D721Med (cell line): ENCODE results near the gene DOCK4.

ENCODE experiments used
- DNase-seq: peaks from one replicate; pipeline ENCODE4 v3.0.0; 2011; ENCODE audit warnings: low spot score; ENCODE audit not compliant: insufficient read length
- FAIRE-seq: peaks from 2 replicates; lab custom pipeline; 2011; peaks lifted over from hg19 to GRCh38; lab: Jason Lieb, UNC
- CTCF ChIP-seq: IDR thresholded peaks from 2 replicates; pipeline ENCODE4 v1.5.1; 2012; ENCODE audit warnings: mild to moderate bottlenecking, control low read depth; ENCODE audit not compliant: insufficient read depth; ENCODE audit errors: missing control alignments

Gene DOCK4

DNA sequence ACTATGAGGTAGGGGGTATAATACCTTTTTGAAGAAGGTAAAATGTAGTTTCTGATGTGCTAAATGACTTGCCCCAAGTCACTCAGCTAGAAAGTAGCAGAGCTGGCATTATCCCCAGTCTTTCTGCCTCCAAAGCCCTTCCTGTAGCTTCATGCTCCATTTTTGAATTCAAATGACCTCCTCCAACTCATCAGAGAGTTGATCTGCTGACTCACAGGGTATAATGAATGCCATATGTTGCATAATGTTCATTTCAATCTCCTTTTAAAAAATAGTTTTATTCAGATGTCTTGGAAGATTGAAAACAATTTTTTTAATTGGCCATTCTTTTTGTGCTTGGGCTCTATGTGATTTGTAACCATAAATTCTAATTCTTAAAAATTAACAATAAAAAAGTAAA is 371.1 kb downstream of the DOCK4 start:
- TF ChIP-seq CTCF, result no peak
- FAIRE-seq (no peak), DNase-seq (no peak)

DNA sequence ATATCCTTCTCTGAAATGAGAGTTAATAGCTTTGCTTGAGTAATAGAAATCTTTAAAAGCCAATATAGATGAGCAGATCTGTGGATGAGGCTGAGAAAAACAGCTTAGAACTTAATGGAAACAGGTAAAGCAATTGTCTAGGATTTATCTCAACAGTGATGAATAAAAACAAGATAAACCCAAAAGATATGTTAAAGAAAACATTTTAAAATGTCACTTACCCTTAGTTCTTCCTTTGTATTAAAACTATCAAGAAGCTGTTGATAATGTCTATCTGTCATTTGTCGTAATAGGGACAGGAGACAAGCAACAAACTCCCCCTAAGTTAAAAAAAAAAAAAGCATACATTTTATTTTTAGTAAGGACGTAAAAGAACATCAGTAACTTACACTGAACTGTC is 371.8 kb downstream of the DOCK4 start:
- DNase-seq (no peak), FAIRE-seq (no peak)
- no peak for TF ChIP-seq CTCF

- no peak for TF ChIP-seq CTCF
- FAIRE-seq (no peak), DNase-seq (no peak)
These were observed 372.7 kb downstream of the DOCK4 start for GRCh38 chr7:111833466-111833865.

- TF ChIP-seq CTCF, result no peak
- no peak for FAIRE-seq
- DNase-seq, result no peak
These were observed 374.0 kb downstream of the DOCK4 start for GRCh38 chr7:111832174-111832573.

DNA sequence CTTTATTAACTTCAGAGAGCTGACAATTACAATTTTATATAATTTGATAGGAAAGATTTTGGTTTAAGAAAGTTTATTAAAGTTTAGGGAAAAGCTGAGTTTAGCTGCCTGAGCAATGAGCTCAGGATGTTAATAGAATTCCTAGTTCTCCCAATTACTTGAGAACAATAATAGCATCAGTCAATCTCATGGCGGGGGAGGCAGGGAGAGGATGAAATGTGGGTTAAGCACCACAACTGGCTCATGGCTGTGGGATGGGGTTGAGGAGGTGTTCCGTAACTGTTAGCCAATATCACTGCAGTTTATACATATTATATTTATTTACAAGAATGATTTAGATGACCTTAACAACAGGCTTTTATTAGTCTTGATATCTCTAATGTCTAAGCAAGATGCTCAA is 377.0 kb downstream of the DOCK4 start:
- FAIRE-seq (no peak), DNase-seq (no peak)
- no peak for TF ChIP-seq CTCF

GRCh38 chr7:111827863-111828504 is 378.2 kb downstream of the DOCK4 start:
- TF ChIP-seq CTCF, result no peak
- DNase-seq (no peak), FAIRE-seq (no peak)

- no peak for DNase-seq
- no peak for TF ChIP-seq CTCF
- FAIRE-seq, result no peak
These were observed 381.2 kb downstream of the DOCK4 start for GRCh38 chr7:111825046-111825445.
